ENCODE data around the gene UPK3B. TPM values are rescaled to one million over a fixed set of nuclear protein-coding genes. Genes with fewer than 3 reads are reported as not detected.
"Not testable (repeated sequence)": the region's sequence is repeated elsewhere in the genome, so short reads cannot be mapped to it uniquely, and the experiment has no call there.

The UPK3B gene
- total RNA-seq: under 1 TPM in 1 of 2 experiments, not detected in 1; 0.65 TPM

- POLR2A ChIA-PET: no interaction called here
- CTCF ChIA-PET: no interaction called here
Observed at GRCh38 chr7:76509931-76510877, at the start of gene UPK3B. TSS of gene UPK3B (plus strand) at chr7:76510552. CDS start at chr7:76510653, 101 bp downstream.

- POLR2A ChIA-PET: not testable (repeated sequence)
Observed at GRCh38 chr7:76460767-76461166, 49.6 kb upstream of the UPK3B start.

GRCh38 chr7:76461464-76462101 lies 48.8 kb upstream of the UPK3B start, which contains the start of gene DTX2:
TSS of gene DTX2 (plus strand) at chr7:76461709. CDS start at chr7:76480510, 18,801 bp downstream.
- POLR2A ChIA-PET, CTCF ChIA-PET: not testable (repeated sequence)

More at GRCh38 chr7:76460767-76461166, 49.6 kb upstream of the UPK3B start:
- CTCF ChIA-PET: not testable (repeated sequence)

DNA sequence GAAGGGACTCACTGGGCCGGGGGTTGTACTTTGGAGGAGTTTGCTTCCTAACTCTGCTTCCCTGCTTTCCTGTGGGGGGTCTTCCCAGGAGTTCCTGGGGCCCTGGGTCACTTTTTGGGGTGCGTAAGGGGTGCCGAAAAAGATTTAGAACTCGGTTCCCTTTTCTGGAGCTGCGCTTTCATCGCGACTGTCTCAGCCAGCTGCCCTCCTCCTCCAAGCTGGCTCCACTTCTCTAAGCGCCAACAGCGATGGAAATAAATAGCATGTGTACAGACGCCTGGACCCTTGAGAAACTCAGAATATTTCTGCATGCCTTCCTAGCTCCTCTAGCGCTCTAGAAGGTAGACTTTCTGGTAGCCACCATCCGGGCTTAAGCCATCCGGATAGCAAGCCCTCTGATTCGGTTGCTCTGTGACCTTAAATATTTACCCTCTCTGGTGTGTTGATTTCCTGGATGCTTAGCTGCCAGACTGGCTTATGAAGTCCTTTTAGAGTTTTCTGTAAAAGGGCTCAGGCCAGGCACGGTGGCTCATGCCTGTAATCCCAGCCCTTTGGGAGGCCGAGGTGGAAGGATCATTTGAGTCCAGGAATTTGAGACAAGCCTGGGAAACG lies 48.0 kb upstream of the UPK3B start:
- CTCF ChIA-PET, POLR2A ChIA-PET: not testable (repeated sequence)

GRCh38 chr7:76464959-76465358 lies 45.4 kb upstream of the UPK3B start:
- POLR2A ChIA-PET, CTCF ChIA-PET: not testable (repeated sequence)

DNA sequence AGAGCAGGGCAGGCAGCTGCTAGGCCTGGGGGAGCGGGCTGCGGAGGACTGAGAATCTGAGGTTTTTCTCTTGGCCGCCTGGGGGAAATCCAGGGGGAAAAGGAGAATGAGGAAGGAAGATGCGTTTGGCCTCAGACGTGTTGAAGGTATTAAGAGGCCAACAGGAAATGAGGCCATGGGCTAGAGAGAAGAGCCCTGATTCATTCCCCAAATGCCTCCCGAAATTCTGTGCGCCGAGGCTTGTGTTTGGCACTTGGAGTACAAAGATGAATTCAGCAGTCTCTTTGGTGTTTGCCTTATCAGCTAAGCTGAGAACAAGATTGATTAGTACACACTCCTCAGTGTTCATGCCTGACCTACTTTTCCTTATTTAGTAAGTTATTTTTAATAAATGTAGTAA lies 44.4 kb upstream of the UPK3B start:
- POLR2A ChIA-PET, CTCF ChIA-PET: not testable (repeated sequence)

DNA sequence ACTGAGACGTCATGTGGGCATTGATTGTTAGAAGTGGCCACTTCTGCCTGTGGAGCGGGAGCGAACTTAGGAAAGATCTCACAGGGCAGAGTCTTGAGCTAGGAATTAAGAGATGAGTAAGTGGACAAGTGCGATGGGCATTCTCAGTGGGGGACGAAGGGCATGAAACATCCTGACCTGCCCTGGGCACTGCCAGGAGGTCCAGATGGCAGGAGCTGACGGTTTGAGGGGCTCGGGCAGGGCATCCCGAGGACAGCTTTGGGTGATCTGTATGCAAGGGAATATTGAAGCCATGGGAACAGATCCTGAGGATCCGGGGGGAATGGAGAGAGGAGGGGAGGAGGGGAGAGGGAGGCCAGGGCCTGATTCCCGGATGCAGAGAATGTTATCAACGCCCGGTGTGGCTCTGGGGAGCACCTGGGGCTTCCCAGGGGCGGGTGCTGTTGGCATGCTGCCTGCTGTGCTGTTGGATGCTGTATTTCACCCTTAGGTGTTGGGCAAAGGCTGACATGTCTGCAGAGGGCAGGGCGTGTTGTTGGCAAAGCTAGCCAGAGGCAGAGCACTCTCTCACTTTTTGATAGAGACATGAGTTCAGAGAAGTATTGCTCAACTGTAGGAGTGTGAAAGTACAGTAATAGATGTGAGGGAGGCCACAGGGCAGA lies 42.5 kb upstream of the UPK3B start:
- CTCF ChIA-PET, POLR2A ChIA-PET: not testable (repeated sequence)

GRCh38 chr7:76471556-76472221 lies 38.7 kb upstream of the UPK3B start:
- CTCF ChIA-PET, POLR2A ChIA-PET: not testable (repeated sequence)

- POLR2A ChIA-PET, CTCF ChIA-PET: not testable (repeated sequence)
Observed at GRCh38 chr7:76473097-76473496, 37.3 kb upstream of the UPK3B start.

GRCh38 chr7:76476280-76476679 lies 34.1 kb upstream of the UPK3B start:
- POLR2A ChIA-PET, CTCF ChIA-PET: not testable (repeated sequence)

GRCh38 chr7:76476742-76477474 lies 33.4 kb upstream of the UPK3B start:
- POLR2A ChIA-PET, CTCF ChIA-PET: not testable (repeated sequence)

GRCh38 chr7:76479628-76480027 lies 30.7 kb upstream of the UPK3B start:
- CTCF ChIA-PET, POLR2A ChIA-PET: not testable (repeated sequence)

DNA sequence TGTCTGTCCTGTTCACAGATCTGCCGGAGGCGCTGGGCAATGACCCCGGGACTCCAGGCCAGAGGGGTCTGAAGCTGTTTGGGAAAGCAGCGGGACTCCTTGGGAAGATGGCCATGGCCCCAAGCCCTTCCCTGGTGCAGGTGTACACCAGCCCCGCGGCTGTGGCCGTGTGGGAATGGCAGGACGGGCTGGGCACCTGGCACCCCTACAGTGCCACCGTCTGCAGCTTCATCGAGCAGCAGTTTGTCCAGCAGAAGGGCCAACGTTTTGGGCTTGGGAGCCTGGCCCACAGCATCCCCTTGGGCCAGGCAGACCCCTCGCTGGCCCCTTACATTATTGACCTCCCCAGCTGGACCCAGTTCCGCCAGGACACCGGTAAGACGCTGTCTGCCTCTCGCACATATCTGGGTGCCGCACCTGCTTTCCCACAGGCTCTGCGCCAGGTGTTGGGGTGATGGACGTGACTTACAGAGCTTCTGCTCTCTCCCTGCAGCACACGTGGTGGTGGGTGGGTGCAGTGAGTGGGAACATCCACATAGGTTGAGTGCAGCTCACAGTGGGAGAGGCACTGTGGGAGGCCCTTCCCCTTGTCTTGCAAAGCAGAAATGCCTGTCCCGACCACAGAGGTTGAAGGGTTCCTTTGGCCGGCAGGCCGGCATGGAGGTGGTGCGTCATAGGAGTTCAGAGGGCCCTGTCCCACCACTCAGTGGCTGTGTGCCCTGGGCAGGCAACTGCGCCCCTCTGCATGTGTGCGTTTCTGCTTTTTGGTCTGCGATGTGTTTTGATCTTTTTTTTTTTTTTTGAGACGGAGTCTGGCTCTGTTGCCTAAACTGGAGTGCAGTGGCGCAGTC lies 29.7 kb upstream of the UPK3B start:
- CTCF ChIA-PET, POLR2A ChIA-PET: not testable (repeated sequence)

DNA sequence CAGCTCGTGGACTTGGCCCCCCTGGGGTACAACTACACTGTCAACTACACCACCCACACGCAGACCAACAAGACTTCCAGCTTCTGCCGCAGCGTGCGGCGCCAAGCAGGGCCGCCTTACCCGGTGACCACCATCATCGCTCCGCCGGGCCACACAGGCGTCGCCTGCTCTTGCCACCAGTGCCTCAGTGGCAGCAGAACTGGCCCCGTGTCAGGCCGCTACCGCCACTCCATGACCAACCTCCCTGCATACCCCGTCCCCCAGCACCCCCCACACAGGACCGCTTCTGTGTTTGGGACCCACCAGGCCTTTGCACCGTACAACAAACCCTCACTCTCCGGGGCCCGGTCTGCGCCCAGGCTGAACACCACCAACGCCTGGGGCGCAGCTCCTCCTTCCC lies 27.7 kb upstream of the UPK3B start:
- POLR2A ChIA-PET, CTCF ChIA-PET: not testable (repeated sequence)

GRCh38 chr7:76483081-76483480 lies 27.3 kb upstream of the UPK3B start:
- POLR2A ChIA-PET, CTCF ChIA-PET: not testable (repeated sequence)

- POLR2A ChIA-PET, CTCF ChIA-PET: not testable (repeated sequence)
Observed at GRCh38 chr7:76484456-76484855, 25.9 kb upstream of the UPK3B start.

DNA sequence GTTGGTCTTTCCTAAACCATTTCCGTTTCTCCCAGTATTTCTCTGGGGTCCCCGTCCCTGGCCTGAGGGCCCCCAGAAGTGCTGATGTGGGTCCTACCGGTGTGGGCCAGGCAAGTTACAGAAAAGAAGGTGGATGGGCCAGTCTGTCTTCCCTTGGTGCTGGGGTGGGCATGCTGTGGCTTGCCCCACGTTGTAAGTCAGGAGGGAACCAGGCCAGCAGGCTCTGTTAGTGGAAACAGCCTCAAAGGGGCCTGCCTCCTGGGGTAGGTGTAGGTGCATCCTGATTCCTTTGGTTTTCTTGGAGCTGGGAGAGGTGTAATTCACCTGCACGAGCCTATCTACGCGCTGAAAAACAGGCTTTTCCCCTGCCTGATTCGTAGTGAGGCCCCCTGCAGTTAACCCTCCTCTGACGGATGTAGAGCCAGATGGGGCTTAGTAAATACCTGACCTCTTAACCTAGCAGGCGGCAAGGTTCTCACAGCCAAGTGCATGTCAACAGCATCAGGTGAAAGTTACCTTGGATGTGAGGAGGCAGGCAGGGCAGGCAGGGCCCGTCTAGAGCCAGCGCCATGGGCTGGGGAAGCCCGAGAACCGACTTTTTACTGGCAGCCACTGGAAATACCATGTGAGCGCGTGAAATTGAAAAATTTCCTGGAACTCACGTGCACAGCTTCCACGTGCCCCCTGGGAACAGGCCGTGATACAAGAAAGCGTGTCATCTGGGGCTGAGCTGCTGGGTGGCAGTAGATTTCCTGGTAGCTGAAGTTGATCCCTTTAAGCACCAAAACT lies 24.3 kb upstream of the UPK3B start:
- CTCF ChIA-PET, POLR2A ChIA-PET: not testable (repeated sequence)

DNA sequence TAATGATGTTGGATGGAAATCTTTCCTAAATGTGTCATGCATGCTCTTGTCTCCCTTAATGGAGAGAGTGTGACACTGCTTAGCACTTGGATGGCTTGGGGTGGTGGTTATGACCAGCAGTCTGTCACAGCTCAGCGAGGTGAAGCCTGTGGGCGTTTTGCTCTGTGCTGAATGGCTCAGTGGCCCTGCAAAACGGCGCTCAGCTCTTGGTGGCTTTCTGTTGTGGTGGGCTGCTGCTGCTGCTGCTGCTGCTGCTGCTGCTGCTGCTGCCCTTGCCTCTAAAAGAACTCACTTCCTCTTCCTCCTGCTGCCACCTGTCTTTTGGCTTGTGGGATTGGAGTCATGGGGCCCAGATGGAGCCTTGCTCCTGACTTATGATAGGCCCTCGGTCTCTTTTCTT lies 23.7 kb upstream of the UPK3B start:
- POLR2A ChIA-PET, CTCF ChIA-PET: not testable (repeated sequence)
